Tongue (tissue), 2 donors: ENCODE results near the gene PNMA6E. TPM values are rescaled to one million over a fixed set of nuclear protein-coding genes. Genes with fewer than 3 reads are reported as not detected.
"Not testable (repeated sequence)": the region's sequence is repeated elsewhere in the genome, so short reads cannot be mapped to it uniquely, and the experiment has no call there.

Experiments
- DNase-seq: peaks from one replicate; pipeline ENCODE4 v3.0.0-alpha.2; 2015
- total RNA-seq: library from RNA; depleted of rRNA; stranded (reverse); fragments of >200 nt; gene quantifications from one replicate; pipeline ENCODE4 v1.2.3, GENCODE V29; 2014

PNMA6E gene
- total RNA-seq, 1 donor from 2014 or later: not detected

DNA sequence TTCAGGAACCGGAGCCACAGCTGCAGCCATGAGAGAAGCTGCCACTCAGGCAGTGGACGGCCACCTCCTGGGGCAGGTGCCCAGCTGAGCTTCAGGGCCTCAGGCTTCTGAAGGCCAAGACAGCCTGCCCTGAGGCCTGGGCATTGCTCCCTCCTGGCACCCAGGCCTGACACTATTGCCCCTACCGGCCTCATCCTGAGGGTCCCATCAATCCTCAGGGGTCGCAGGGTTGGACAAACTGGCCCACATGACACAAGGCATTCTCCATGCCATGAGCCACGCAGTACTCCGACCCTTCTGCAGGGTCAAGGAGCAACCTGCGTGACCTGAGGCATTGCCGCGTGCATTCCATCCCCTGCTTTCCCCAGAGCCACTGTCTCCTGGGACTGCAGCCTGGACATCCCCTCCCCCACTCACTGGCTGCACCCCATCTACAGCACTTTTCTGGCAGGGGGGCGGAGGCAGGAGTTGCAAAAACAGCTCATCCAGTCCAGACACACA lies 7.1 kb upstream of the PNMA6E start:
- DNase-seq: no peak

DNA sequence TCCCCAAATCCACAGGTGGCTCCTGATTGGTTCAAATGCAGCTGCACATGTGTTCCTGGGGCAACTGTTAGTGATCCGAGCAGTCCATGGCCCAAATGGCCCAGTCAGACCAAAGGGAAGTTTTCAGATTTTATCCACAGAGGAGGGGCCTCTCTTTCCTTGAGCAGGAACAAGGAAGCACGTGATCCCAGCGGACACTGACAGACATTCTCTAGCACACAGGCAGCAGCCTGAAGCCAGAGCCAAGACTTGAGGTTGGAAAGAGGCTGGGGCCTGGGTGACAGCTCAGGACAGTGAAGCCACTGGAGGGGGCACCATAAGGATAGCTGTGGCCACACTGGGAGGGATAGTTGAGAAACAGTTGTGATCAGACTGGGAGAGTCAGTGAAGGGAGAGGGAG lies 6.6 kb upstream of the PNMA6E start:
- no peak for DNase-seq

DNA sequence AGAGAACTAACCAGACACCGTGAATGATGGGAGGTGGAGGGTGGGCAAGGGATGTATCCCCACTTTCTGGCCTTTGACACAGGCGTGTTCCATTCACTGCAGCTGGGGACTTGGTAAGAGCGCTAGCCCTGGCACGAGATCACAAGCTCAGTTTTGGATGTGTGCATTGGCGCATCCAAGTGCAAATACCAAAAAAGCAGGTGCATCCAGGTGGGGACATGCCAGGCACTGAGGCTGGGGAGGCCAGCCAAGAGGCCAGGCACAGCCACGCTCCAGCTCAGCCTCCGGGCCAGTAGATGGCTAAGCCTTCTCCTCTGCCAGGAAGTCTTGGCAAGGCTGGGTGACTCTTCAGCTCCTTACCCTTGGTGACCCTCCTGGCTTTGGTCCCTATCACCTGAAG lies 5.8 kb upstream of the PNMA6E start:
- no peak for DNase-seq

DNA sequence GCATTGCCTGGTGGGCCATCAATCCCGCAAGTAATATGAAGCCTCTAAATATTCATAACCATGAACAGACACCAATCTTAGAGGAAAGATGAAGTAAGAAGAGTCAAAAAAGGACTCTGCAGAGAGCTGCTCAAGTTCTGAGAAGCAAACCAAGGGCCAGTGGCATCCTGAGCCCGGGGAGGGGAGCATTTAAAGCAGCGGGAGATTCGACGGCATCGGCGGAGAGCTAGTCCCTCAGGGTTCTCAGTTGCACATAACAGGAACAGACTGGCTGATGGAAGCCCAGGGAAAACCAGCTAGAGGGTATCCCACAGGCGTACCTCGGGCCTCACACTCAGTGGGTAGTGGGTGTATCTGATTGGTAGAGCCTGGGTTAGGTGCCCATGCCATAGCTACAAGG lies 4.9 kb upstream of the PNMA6E start:
- DNase-seq: no peak

DNA sequence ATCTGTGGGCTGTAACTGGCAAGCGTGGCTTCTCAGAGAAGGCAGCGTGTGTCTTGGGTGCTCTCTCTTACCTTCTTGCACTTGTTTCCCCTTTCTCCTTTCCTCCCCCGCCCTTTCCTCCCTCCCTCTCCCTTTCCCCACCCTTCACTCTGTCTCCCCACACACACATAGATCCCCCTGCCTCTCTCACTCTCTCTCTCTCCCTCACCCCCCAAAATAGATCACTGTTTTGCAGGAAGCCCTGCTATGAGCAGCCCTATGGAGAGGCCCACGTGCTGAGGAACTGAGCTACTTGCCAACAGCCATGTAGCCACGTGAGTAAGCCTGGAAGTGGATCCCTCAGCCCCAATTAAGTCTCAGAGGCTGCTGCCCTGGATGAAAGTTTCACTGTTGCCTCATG lies 4.3 kb upstream of the PNMA6E start:
- DNase-seq: no peak

DNA sequence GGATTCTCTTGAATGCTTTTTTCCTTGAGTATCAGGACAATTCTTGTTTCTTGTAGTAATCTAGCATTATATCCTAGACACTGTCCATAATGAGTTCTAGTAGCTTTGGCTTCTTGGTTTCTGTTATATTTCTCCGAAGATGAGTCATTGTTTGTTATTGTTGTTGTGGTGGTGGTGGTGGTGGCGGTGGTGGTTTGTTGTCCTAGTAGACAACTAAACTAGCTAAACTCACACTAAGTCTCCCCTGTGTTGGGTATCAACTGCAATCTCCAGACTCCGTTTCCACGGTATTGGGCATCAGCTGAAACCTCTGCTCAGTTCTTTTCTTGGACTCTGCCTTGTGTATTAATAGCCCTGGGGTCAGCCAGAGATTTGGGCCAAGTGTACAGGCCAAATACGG lies 3.2 kb upstream of the PNMA6E start:
- DNase-seq: not testable (repeated sequence)

DNA sequence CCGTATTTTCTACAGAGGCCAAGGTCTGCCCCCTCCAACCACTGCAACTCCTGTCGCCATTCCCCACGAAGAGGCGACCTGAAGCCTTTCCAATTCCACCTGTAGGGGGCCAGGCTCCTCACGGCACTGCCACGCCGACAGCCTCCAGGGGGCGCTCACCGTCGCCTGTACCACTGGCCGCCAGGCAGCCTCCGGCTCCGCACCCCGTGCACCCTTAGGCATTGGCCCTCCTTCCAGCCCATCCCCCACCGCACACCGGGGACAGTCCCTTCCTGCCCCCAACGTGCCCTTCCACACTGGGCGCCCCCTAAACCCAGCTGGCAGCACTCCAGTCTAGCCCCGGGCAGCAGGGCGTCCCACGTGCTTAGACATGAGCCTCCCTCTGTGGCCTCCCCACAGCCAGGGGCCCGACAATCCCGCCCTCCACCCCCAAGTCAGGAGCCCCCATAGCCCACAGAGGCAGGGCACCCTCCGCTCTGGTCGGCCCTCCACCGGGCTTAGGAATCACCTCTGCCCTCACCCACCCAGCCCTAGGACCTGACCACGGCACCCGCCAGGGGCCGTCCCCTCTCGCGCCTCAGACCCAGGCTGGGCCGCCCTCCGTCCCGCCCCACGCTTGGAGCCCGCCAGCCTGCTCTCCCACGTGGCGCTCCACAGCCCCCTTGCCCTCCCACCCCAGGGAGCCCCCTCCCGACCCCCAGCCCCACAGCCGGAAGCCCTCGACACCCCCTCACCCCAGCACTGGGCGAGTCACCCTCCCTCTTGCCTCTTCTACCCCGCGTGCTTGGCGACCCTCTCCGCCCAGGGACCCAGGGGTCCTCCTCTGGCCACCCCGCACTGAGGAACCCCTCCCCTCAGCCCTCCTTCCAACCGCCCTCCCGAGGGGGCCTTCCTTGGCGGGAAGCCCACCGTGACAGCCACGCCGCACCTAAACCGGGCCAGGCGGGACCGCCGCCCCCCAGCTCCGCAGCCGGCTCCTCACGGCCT lies 711 bp downstream of the PNMA6E start:
- no peak for DNase-seq

DNA sequence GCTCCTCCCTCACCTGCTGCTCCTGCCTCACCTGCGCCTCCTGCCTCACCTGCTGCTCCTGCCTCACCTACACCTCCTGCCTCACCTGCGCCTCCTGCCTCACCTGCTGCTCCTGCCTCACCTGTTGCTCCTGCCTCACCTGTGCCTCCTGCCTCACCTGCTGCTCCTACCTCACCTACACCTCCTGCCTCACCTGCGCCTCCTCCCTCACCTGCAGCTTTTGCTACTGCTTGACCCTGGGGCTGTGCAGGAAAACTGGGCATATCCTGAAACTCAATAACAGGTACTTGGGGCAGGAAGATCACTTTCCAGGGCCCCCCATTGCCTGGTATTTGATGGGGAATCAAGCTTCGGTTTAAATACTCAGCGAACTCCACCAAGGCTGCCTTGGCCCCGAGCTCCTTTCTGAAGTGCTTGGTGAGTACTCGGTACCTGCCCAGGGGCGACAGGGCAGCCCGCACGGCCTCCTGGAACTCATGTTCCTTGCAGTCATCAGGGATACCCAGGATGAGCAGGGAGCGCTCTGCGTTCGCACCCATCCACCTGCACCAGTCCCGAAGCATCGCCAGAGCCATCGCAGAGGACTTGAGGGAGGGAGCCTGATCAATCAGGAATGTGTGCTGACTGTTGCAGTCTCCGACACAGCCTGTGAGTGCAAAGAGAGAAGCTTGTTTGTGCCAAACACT lies 2.7 kb downstream of the PNMA6E start:
- no peak for DNase-seq

DNA sequence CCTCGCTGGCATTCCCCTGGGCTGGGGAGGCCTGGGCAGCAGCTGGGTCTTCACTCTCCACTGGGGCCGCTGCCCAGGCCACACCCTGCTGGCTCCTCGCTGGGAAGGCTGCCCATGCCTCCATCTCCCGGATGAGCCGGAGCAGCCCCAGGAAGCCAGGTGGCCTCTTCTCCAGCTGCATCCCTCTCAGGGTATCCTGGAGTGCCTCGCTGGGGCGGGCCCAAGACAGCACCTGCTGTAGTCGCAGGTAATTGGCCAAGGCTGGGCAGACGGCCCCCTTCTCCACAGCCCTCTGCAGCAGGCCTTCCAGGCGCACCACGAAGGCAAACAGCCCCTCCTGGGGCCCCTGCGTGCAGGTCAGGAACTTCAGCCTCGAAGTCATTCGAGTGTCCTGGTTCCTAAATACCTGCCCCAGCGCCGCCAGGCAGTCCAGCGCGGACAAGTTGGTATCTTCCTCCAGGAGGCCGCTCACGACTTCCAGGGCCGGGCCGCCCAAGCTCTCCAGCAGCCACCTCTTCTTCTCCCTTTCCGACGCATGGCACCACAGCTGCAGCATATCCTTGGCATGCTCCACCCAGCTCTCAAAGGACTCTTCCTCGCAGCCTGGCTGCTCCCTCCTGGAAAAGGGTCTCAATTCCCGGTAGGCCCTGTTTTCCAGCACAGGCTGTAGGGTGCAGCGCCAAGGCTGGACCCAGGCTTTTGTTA lies 3.7 kb downstream of the PNMA6E start:
- DNase-seq: no peak

DNA sequence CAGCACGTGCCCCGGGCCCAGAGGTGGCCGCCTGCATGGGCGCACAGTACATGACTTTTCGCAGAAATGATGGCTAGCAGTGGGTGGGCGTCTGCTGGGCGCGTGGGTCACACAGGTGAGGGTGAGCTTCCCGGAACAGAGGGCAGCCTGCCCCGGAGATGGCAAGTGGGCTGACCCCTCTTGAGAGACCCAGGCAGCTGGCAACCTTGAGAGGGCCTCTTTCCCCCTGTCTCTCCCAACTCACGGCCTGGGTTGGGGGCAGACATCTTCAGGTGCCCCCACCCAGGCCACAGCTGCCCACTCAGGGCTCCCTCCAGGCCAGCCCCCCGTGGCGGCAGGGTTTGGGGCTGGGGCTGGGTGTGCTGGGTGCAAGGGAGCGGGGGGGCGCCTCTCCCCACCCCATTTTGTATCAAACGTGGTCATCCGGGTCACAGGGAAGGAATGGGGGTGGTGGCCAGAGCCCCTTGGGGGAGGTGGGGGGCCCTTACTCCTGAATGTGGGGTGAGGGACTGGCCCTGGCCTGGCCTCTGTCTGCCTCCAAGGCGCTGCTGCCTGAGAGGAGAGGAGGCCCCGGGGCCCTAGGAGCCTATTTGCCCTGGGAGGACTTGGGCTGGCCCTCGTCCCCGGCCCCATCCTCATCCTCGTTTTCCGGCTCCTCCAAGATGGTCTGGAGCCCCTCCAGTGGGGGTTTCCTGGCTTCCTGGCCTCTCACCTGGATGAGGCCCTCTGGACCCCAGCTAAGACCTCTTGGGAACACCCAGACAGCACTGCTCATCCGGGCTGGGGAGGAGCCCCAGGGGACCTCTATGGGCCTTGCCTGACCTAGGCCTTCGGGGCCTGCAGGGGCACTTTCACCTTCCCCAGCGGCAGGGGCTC lies 4.6 kb downstream of the PNMA6E start:
- DNase-seq: no peak

DNA sequence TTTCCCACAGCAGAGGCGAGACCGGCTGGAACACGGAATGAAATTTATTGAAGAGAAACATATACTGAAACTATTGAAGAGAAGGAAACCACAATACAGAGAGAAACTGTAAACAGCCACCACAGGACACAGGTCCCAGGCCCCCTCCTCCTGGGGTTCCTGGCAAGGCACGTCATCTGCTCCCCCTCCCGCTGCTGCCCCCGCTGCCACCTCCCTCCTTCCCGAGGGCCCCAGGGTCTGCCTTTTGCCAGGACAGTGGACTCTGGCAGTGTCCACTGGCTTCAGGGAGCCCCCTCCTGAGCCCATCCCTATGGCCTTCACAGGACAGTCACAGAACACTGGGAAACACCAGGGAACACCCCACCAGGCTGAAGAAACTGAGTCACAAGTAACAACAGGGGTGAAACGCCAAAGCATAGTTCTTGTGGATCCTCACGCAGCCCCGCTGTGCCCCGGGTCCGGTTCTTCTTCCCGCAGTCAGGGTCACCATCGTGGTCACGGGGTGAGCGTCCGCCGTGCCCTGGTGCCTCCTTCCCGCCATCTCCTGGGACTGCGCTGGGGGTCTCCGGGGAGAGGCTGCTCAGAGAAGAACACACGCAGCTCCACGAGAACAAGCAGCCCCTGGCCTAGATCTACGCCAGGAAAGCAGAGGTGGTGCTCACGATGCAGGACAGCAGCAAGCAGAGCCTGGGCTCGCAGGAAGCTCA lies 5.4 kb downstream of the PNMA6E start:
- DNase-seq: no peak

DNA sequence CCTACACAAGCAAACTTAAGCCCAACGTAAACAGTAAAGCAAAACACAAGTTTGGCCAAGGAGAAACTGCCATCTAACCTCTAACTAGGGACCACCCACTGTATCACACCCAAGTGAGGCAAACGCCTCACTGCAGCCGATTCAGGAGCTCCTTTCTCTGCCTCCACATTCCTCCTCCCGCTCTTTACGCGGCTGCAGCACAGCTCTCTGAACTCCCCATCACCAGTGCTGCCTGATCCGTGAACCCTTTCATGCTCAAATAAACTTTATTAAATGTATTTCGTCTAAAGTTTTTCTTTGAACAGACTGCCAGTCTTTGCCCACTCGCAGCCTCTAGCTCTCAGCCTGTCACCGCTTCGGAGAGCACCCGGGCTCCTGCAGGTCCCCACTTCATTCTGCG lies 6.5 kb downstream of the PNMA6E start:
- no peak for DNase-seq

DNA sequence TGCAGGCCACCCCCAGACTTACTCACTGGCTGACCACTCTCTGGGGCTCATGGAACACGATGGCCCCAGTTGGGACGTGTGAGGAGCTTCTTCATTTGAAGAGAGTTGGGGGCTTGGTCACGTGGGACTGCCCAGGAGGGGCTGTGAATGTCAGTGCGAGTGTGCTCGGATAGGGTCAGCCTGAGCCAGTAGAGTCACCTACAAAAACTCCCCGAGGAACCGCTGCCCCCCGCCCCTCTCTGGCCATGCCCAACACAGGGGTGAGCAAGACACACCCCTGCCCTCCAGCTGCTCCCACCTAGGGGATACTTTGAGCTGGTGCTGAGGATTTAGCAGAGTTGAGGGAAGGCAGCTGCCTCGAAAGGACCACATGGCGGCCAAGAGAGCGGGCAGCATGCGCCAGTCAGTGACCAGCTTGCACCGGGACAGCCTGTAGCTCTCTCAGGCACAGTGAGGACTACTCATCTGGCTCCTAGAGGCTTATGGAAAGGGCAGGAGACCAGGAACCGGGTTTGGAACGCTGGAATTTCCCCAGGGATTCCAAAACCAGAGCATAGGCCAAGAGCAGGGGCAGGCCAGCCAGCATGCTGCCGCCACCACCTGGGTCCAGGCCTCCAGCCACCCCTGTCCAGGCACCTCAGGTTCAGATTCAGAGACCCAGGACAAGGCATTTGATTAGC lies 8.4 kb downstream of the PNMA6E start:
- no peak for DNase-seq

DNA sequence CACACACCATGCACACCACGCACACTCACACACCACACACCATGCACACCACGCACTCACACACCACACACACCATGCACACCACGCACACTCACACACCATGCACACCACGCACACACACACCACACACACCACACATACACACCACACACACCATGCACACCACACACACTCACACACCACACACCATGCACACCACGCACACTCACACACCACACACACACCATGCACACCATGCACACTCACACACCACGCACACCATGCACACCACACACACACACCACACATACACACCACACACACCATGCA lies 11.7 kb downstream of the PNMA6E start:
- DNase-seq: not testable (repeated sequence)

DNA sequence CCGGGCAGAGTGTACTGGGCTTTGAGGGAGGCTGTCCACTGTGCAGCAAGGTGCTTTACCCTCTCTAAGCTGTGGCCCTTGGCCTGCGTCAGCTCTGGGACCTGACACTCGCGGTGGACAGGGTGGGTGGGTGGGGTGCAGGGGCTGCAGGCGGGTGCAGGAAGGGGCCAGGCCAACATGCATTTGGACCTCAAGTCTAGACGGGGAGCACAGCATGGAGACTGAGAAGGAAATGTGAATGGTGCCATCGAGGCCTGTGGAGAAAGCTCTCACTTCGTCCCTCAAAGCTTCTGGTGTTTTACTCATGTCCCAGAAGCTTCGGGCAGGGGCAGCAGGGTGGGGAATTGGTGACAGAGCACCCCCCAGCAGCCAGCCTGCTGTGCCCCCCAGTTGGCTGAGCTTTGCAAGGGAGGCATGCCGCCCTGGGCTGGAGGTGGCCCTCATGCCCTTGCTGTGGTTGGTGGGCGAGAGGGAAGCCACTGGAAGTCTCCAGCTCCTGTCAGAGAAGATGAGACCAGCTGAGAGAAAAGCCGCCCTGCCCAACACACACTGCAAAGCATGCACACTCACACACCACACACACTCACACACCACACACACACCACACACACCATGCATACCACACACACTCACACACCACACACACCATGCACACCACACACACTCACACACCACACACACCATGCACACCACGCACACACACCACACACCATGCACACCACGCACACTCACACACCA lies 12.3 kb downstream of the PNMA6E start:
- DNase-seq: no peak

DNA sequence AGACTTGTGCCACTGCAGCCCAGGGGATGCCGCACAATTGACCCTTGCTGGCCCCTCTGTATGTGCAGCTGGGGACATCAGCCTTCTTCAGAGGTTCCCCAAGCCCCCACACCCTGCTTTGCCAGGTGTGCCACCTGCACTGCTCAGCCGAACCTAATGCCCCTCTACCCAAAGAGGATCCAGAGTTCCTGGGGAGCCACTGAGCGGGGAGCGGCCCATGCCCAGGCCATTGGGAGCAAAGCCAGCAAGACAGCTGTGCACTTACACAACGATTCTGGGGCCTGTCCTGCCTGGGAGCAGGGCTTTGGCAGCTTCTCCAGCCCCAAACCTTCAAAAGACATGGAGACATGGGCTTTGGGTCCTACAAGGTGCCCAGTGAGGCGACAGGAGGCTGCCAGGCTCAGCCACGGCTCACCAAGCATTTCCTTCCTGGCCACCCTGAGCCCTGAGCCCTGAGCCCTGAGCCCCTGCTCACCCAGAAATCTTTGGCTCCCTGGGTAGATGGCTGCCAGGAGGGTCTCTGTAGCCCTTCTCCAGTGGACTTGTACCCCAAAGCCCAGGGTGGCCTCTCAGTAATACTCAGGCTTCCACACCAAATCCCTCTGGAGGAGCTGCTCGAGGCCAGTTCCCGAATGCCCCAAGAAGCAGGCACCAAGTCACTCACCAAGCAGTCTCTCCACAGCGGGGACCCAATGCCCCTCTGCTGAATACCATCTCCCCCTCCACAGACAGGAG lies 13.0 kb downstream of the PNMA6E start:
- no peak for DNase-seq

DNA sequence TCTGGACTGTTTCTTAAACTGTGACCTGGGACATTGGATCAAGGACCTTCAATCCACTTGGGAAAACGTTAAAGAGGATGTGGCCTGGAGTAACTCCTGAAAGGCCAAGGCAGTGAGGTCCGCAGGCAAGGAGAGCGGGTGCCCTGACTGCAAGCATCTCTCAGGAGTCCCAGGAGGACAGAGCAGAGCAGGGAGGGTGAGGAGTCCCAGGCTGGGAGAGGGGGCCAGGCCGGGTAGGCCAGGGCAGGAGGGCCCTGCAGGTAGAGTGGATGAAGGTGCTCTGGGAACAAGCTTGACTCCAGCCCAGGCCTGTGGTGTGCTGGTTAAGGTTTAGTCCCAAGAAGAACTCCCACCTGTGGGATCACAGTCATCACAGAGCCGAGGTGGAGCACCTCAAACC lies 13.8 kb downstream of the PNMA6E start:
- DNase-seq: no peak

DNA sequence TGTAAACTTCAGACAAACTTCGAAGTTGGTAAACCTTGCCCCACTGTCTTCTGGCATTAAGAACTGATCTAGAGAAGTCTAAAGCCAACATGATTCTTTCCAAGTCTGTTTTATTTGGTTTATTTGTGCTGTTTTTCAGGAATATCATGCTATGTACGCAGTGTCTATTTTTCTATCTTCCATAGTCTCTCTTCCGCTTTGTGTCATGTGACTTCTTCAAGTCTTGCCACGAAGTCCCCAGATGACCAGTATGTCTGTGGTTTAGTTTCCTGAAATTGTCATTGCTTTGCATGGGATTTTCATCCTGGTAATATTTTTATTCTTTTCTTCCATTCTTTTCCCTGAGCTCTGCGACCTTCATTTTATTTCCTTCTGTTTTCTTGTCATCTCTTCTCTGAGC lies 15.1 kb downstream of the PNMA6E start:
- DNase-seq: no peak

DNA sequence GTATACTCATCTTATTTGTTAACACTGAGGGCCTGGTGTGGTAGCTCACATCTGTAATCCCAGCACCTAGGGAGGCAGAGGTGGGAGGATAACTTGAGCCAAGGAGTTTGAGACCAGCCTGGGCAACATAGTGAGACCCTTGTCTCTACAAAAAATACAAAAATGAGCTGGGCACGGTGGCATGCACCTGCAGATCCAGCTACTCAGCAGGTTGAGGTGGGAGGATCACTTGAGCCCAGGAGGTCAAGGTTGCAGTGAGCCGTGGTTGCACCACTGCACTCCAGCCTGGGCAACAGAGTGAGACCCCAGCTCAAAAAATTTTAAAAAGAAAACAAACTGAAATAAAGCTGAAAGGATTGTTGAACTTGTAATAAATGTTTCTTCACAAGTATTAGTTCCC lies 16.2 kb downstream of the PNMA6E start:
- not testable (repeated sequence) for DNase-seq
